ENCODE data around the gene TENT5A.

The TENT5A gene

DNA sequence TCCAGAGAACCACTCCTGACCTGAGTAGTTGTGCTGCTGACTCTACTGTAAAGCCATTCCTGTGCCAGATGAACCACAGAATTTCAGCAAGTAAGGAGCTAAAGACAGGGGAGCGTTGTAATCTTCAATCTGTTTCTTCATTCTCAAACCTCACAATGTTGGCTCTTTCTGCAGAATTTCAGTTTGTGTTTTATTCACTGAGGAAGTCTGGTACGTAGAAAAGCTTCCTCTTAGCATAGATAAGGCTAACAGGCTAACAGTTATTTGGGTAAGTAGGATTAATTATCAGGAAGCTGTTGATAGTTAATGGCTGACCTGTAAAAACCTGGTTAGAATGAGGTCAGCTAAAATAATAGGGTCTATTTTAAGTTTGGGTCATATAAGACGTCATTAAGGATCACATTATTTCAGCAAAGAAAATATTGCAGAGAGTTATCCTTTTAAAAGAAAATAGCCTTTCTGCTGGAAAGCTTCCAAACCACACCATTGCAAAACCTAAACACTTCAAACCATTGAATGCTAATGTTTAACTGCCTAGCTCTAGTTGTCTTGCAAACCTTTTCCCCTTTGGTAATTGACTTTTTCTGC, 14.1 kb upstream of the TENT5A start:
- DNase-seq (ENCODE audit: low read depth) = peak; percentile 88
- TF ChIP-seq, protein P1, sequence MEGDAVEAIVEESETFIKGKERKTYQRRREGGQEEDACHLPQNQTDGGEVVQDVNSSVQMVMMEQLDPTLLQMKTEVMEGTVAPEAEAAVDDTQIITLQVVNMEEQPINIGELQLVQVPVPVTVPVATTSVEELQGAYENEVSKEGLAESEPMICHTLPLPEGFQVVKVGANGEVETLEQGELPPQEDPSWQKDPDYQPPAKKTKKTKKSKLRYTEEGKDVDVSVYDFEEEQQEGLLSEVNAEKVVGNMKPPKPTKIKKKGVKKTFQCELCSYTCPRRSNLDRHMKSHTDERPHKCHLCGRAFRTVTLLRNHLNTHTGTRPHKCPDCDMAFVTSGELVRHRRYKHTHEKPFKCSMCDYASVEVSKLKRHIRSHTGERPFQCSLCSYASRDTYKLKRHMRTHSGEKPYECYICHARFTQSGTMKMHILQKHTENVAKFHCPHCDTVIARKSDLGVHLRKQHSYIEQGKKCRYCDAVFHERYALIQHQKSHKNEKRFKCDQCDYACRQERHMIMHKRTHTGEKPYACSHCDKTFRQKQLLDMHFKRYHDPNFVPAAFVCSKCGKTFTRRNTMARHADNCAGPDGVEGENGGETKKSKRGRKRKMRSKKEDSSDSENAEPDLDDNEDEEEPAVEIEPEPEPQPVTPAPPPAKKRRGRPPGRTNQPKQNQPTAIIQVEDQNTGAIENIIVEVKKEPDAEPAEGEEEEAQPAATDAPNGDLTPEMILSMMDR (conservative IDR thresholded peaks at IDR 0.05; ENCODE audit: low read length) = no peak
- H3K4me3 ChIP-seq (ENCODE audit: low read length) = no peak overlapping the region

DNA sequence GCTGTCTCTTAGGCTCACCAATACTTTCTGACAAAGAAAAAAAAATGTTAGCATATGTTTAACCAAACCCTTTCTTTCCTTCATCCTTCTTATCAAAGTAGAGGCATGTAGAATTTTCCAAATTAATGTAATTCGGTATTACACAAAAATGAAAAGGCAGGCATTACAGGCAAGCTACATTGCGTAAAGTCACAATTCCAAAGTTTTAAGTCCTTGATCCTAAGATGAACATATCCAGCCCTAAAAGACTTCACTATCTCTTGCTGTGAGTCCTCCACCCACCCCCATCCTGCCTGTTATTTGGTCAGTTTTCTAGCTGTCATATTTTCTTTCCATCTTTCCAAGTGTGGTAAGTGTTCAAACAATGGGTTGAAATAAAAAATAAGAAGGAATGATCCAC, 12.1 kb upstream of the TENT5A start:
- TF ChIP-seq, protein P1 (conservative IDR thresholded peaks at IDR 0.05; ENCODE audit: low read length) = no peak
- no peak overlapping the region for H3K4me3 ChIP-seq (ENCODE audit: low read length)
- no peak for DNase-seq (ENCODE audit: low read depth)

DNA sequence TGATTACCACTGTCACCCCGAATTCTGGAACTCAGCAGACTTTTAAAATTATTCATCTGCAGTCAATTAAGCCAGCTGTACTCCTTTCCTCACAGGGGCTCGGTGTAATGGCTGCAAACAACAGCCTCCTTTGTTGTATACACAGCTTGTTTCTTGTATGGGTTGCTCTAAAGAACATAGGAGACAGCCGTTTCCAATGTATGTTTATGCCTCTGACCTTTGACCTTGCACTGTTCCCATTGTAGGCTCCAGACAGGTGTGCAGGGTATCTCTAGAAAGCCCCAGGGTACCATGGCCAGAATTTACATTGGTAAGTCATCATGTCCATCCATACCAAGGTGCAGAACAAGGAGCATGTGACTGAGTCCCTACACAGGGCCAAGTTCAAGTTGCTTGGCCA, 11.5 kb upstream of the TENT5A start:
- TF ChIP-seq, protein P1 (conservative IDR thresholded peaks at IDR 0.05; ENCODE audit: low read length) = no peak
- DNase-seq (ENCODE audit: low read depth) = no peak
- H3K4me3 ChIP-seq (ENCODE audit: low read length) = no peak overlapping the region

DNA sequence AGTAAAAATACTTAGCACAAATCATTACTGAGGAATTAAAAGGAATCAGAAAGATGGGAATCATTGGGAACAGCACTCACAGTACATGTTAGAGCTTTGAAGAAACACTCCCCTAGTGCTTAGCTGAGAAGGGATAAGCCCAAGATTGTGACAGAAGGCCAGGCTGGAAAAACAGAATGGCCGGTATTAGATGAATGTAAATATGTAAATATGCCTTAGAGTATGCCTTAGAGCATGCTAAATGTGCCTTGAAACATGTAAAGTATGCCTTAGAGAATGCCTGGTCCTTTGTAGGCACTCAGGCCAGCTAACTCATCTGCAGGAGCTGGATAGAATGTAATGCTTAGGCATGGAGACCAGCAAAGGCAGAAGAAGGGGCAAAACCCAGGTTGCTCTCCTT, 10.6 kb upstream of the TENT5A start:
- no peak overlapping the region for H3K4me3 ChIP-seq (ENCODE audit: low read length)

DNA sequence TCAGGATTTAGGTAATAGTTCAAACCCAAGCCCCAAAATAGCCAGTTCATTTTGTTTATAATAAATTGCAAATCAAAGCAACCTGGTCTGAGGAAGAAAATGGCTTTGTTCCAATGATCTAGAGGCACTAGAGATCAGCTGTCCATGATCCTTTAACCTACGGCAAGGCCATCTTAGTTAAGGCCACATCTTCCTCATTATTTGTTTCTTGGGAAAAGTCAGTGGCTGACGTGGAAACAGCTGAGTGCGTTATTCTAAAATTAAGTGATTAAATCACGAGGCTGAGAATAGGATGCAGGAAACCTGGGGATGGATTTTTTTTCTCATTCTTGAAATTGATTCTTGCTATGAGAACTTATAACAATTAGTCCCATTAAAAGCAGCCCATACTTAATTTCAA, 10.1 kb upstream of the TENT5A start:
- no peak for DNase-seq (ENCODE audit: low read depth)
- TF ChIP-seq, protein P1 (conservative IDR thresholded peaks at IDR 0.05; ENCODE audit: low read length) = no peak
- no peak overlapping the region for H3K4me3 ChIP-seq (ENCODE audit: low read length)

More for the DNA sequence above, 10.6 kb upstream of the TENT5A start:
- no peak for DNase-seq (ENCODE audit: low read depth)
- TF ChIP-seq, protein P1 (conservative IDR thresholded peaks at IDR 0.05; ENCODE audit: low read length) = no peak

DNA sequence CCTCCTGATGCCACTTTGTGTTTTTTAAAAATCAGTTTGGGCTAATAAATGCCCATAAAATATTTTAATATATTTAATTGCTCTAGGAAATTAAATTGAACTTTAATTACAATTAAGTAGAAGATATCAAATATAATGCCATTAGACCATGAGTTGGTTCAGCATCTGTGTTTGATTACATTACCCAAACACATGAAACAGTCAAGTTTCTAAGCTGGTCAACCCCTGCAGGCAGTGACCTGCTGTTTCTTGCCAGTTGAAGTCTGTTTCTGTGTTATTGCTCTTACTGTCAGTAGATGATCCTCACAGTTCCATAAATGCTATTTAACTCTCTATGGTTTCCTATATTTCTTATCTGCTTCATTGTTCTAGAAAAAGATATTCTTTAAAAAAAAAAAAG, 9.7 kb upstream of the TENT5A start:
- TF ChIP-seq, protein P1 (conservative IDR thresholded peaks at IDR 0.05; ENCODE audit: low read length) = peak; percentile 16; the same call in 1 of the 2 replicates
- H3K4me3 ChIP-seq (ENCODE audit: low read length) = no peak overlapping the region
- peak; percentile 61 for DNase-seq (ENCODE audit: low read depth)

DNA sequence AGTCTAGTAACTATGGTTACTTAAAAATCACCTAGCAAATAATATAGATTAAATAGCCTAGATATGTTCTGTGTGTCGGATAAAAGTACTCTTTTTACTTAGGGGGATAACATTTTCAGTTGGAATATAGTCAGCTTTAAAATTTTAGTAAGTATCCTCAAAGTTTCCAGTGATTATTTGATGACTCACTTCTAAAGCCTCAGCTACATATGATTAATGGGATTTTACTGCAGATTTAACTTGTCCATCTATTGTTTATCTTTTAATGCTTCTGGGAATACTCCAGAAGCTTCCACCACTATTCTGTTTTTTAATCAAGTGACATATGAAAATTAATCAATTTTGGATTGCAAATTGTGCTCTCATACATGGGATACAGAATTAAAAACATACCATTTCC, 8.7 kb upstream of the TENT5A start:
- DNase-seq (ENCODE audit: low read depth) = no peak
- TF ChIP-seq, protein P1 (conservative IDR thresholded peaks at IDR 0.05; ENCODE audit: low read length) = no peak
- no peak overlapping the region for H3K4me3 ChIP-seq (ENCODE audit: low read length)
